Measurements from ENCODE around the gene ETV3L.
"Not testable (repeated sequence)": the region's sequence is repeated elsewhere in the genome, so short reads cannot be mapped to it uniquely, and the experiment has no call there.

Gene ETV3L

GRCh38 chr1:157059241-157059640 is 40.4 kb downstream of the ETV3L start:
- not testable (repeated sequence) for H3K4me3 ChIP-seq (ENCODE audit: low read length); H3K36me3 ChIP-seq (ENCODE audit: control insufficient read depth, insufficient read depth, low read length, severe bottlenecking); H3K9ac ChIP-seq (ENCODE audit: low read length); H3K4me1 ChIP-seq (ENCODE audit: control insufficient read depth, insufficient read depth, low read length); H3K27me3 ChIP-seq (replicated peaks; ENCODE audit: control insufficient read depth, insufficient read depth, low read length); DNase-seq (ENCODE audit: low read depth)
- peaks cover 19% of the 10 kb centered on the region for H3K9me3 ChIP-seq (ENCODE audit: control insufficient read depth, low read length)

GRCh38 chr1:157056269-157056668 is 43.3 kb downstream of the ETV3L start:
- Histone ChIP-seq H3K36me3 (ENCODE audit: control insufficient read depth, insufficient read depth, low read length, severe bottlenecking) (no peaks in the 10 kb centered on the region), H3K4me3 (ENCODE audit: low read length) (no peak overlapping the region), H3K4me1 (ENCODE audit: control insufficient read depth, insufficient read depth, low read length) (no peaks in the 10 kb centered on the region), H3K9ac (ENCODE audit: low read length) (no peak overlapping the region), H3K27me3 (replicated peaks; ENCODE audit: control insufficient read depth, insufficient read depth, low read length) (peaks cover under 1% of the 10 kb centered on the region), H3K9me3 (ENCODE audit: control insufficient read depth, low read length) (peaks cover 23% of the 10 kb centered on the region)
- no peak for DNase-seq (ENCODE audit: low read depth)

- not testable (repeated sequence) for H3K4me1 ChIP-seq (ENCODE audit: control insufficient read depth, insufficient read depth, low read length); H3K36me3 ChIP-seq (ENCODE audit: control insufficient read depth, insufficient read depth, low read length, severe bottlenecking); H3K27me3 ChIP-seq (replicated peaks; ENCODE audit: control insufficient read depth, insufficient read depth, low read length); H3K4me3 ChIP-seq (ENCODE audit: low read length); DNase-seq (ENCODE audit: low read depth); H3K9ac ChIP-seq (ENCODE audit: low read length)
- peaks cover 18% of the 10 kb centered on the region for H3K9me3 ChIP-seq (ENCODE audit: control insufficient read depth, low read length)
Measured at GRCh38 chr1:157055729-157056128, 43.9 kb downstream of the ETV3L start.

- H3K4me3 ChIP-seq (ENCODE audit: low read length), result no peak overlapping the region
- no peaks in the 10 kb centered on the region for H3K36me3 ChIP-seq (ENCODE audit: control insufficient read depth, insufficient read depth, low read length, severe bottlenecking)
- peaks cover 9% of the 10 kb centered on the region for H3K27me3 ChIP-seq (replicated peaks; ENCODE audit: control insufficient read depth, insufficient read depth, low read length)
- H3K4me1 ChIP-seq (ENCODE audit: control insufficient read depth, insufficient read depth, low read length), result no peaks in the 10 kb centered on the region
- no peak overlapping the region for H3K9ac ChIP-seq (ENCODE audit: low read length)
- DNase-seq (ENCODE audit: low read depth), result no peak
- H3K9me3 ChIP-seq (ENCODE audit: control insufficient read depth, low read length), result peaks cover 12% of the 10 kb centered on the region
Measured at GRCh38 chr1:157050836-157051235, 48.8 kb downstream of the ETV3L start.

GRCh38 chr1:157047062-157047410 is 52.6 kb downstream of the ETV3L start:
- Histone ChIP-seq H3K36me3 (ENCODE audit: control insufficient read depth, insufficient read depth, low read length, severe bottlenecking) (no peaks in the 10 kb centered on the region), H3K4me3 (ENCODE audit: low read length) (no peak overlapping the region), H3K27me3 (replicated peaks; ENCODE audit: control insufficient read depth, insufficient read depth, low read length) (peaks cover 9% of the 10 kb centered on the region), H3K9ac (ENCODE audit: low read length) (no peak overlapping the region), H3K4me1 (ENCODE audit: control insufficient read depth, insufficient read depth, low read length) (peaks cover 27% of the 10 kb centered on the region), H3K9me3 (ENCODE audit: control insufficient read depth, low read length) (peaks cover 6% of the 10 kb centered on the region)
- no peak for DNase-seq (ENCODE audit: low read depth)

GRCh38 chr1:157045250-157046218 is 54.1 kb downstream of the ETV3L start, which contains the start of gene ARHGEF11:
Gene ARHGEF11, minus strand, starts transcription at chr1:157045742. Its CDS starts 1,412 bp downstream, at chr1:157044330.
- H3K9me3 ChIP-seq (ENCODE audit: control insufficient read depth, low read length), result no peaks in the 10 kb centered on the region
- peak; percentile 98 for DNase-seq (ENCODE audit: low read depth)
- peaks cover 41% of the 10 kb centered on the region for H3K4me1 ChIP-seq (ENCODE audit: control insufficient read depth, insufficient read depth, low read length)
- H3K36me3 ChIP-seq (ENCODE audit: control insufficient read depth, insufficient read depth, low read length, severe bottlenecking), result no peaks in the 10 kb centered on the region
- peak within 1 kb of the TSS; percentile 91 for H3K4me3 ChIP-seq (ENCODE audit: low read length)
- peaks cover under 1% of the 10 kb centered on the region for H3K27me3 ChIP-seq (replicated peaks; ENCODE audit: control insufficient read depth, insufficient read depth, low read length)
- H3K9ac ChIP-seq (ENCODE audit: low read length), result peak within 1 kb of the TSS; percentile 96

GRCh38 chr1:157044326-157044725 is 55.3 kb downstream of the ETV3L start:
- peak overlapping the region; percentile 91 for H3K4me3 ChIP-seq (ENCODE audit: low read length)
- H3K9me3 ChIP-seq (ENCODE audit: control insufficient read depth, low read length), result no peaks in the 10 kb centered on the region
- H3K36me3 ChIP-seq (ENCODE audit: control insufficient read depth, insufficient read depth, low read length, severe bottlenecking), result no peaks in the 10 kb centered on the region
- peaks cover 51% of the 10 kb centered on the region for H3K4me1 ChIP-seq (ENCODE audit: control insufficient read depth, insufficient read depth, low read length)
- no peak for DNase-seq (ENCODE audit: low read depth)
- H3K9ac ChIP-seq (ENCODE audit: low read length), result peak overlapping the region; percentile 96
- no peaks in the 10 kb centered on the region for H3K27me3 ChIP-seq (replicated peaks; ENCODE audit: control insufficient read depth, insufficient read depth, low read length)

- H3K4me3 ChIP-seq (ENCODE audit: low read length), result peak overlapping the region; percentile 91
- H3K4me1 ChIP-seq (ENCODE audit: control insufficient read depth, insufficient read depth, low read length), result peaks cover 51% of the 10 kb centered on the region
- DNase-seq (ENCODE audit: low read depth), result no peak
Measured at GRCh38 chr1:157043685-157044084, 55.9 kb downstream of the ETV3L start.

GRCh38 chr1:157042846-157043245 is 56.8 kb downstream of the ETV3L start:
- Histone ChIP-seq H3K4me3 (ENCODE audit: low read length) (peak overlapping the region; percentile 91), H3K27me3 (replicated peaks; ENCODE audit: control insufficient read depth, insufficient read depth, low read length) (no peaks in the 10 kb centered on the region), H3K9me3 (ENCODE audit: control insufficient read depth, low read length) (no peaks in the 10 kb centered on the region), H3K4me1 (ENCODE audit: control insufficient read depth, insufficient read depth, low read length) (peaks cover 58% of the 10 kb centered on the region), H3K9ac (ENCODE audit: low read length) (peak overlapping the region; percentile 96), H3K36me3 (ENCODE audit: control insufficient read depth, insufficient read depth, low read length, severe bottlenecking) (no peaks in the 10 kb centered on the region)
- DNase-seq (ENCODE audit: low read depth), result peak; percentile 17

More at GRCh38 chr1:157043685-157044084, 55.9 kb downstream of the ETV3L start:
- Histone ChIP-seq H3K36me3 (ENCODE audit: control insufficient read depth, insufficient read depth, low read length, severe bottlenecking) (no peaks in the 10 kb centered on the region), H3K9ac (ENCODE audit: low read length) (peak overlapping the region; percentile 96), H3K27me3 (replicated peaks; ENCODE audit: control insufficient read depth, insufficient read depth, low read length) (no peaks in the 10 kb centered on the region), H3K9me3 (ENCODE audit: control insufficient read depth, low read length) (no peaks in the 10 kb centered on the region)

Measured in adipocyte (in vitro differentiated cells).